ENCODE results near the gene AAGAB.

AAGAB gene

DNA sequence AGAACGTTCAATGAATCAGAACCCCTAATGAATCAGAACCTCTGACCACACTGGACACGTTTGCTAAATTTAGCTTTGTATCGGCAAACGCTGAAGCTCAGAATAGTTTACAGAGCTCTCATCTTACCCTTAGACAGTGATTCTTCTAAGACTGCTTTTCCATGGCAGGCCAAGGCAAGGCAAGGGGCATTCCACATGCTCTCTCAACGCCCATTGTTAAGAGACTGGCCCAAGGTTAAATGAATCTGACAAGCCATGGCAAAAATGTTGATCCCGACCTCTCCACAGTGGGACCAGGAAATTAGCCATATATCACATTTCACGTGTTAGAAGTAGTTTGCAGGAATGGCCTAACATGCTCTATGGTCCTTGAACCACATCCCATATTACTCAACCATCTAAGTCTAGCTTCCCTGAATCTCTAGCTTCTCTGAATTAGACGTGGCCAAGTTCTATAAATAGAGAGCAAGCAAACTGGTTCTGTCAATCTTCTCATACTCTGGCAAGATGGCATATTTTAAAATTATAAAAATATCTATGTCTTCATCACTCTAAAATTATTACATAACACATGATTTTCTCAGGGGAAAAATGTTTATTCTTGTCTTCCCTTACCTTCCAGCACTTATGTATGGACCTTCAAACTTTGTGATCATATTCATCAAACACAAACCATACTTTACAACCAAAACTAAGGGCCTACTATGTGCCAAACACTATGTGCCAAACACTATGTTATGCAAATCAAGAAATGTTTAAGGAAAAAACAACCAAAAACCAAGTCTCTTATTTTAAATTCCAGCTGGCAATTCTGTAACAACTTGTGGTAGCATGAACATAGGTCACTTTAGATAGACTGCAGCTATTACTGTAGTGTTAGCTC, 54.3 kb downstream of the AAGAB start:
- Histone ChIP-seq H3K27me3 (ENCODE audit: insufficient read depth, low read depth, severe bottlenecking) (no peaks in the 10 kb centered on the region), H3K27ac (no peak overlapping the region), H3K4me3 (ENCODE audit: low read depth, low read length) (no peak overlapping the region), H3K36me3 (peaks cover 14% of the 10 kb centered on the region), H3K9me3 (ENCODE audit: severe bottlenecking) (no peaks in the 10 kb centered on the region)
- DNase-seq, result no peak
- TF ChIP-seq, protein P1, sequence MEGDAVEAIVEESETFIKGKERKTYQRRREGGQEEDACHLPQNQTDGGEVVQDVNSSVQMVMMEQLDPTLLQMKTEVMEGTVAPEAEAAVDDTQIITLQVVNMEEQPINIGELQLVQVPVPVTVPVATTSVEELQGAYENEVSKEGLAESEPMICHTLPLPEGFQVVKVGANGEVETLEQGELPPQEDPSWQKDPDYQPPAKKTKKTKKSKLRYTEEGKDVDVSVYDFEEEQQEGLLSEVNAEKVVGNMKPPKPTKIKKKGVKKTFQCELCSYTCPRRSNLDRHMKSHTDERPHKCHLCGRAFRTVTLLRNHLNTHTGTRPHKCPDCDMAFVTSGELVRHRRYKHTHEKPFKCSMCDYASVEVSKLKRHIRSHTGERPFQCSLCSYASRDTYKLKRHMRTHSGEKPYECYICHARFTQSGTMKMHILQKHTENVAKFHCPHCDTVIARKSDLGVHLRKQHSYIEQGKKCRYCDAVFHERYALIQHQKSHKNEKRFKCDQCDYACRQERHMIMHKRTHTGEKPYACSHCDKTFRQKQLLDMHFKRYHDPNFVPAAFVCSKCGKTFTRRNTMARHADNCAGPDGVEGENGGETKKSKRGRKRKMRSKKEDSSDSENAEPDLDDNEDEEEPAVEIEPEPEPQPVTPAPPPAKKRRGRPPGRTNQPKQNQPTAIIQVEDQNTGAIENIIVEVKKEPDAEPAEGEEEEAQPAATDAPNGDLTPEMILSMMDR (IDR thresholded peaks at IDR 0.05; ENCODE audit: low read depth, low read length), result no peak

DNA sequence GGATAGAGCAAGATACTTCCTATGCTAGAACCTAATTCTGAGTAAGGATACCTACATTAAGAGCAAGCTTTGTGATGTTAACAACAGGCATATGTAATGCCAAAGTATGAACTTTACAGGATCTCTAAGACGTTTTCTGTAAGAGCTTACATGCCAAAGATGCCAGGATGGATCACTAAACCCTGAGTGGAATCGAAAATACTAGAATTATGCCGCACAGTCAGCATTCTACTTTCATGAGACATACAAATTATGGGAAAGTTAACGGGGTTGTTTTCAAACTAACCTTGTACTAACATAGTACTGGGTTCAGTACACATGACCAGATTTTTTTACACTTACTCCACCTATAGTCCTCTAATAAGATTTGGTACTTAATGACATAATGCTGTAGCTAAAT, 55.1 kb downstream of the AAGAB start:
- peaks cover 9% of the 10 kb centered on the region for H3K36me3 ChIP-seq

GRCh38 chr15:67198157-67198754, 56.2 kb downstream of the AAGAB start:
- DNase-seq, result no peak
- TF ChIP-seq, protein P1 (IDR thresholded peaks at IDR 0.05; ENCODE audit: low read depth, low read length), result no peak
- H3K9me3 ChIP-seq (ENCODE audit: severe bottlenecking), result no peaks in the 10 kb centered on the region
- no peak overlapping the region for H3K4me3 ChIP-seq (ENCODE audit: low read depth, low read length)
- H3K36me3 ChIP-seq, result peaks cover 9% of the 10 kb centered on the region
- no peaks in the 10 kb centered on the region for H3K27me3 ChIP-seq (ENCODE audit: insufficient read depth, low read depth, severe bottlenecking)
- H3K27ac ChIP-seq, result no peak overlapping the region

More for the DNA sequence above, 55.1 kb downstream of the AAGAB start:
- H3K9me3 ChIP-seq (ENCODE audit: severe bottlenecking), result no peaks in the 10 kb centered on the region
- TF ChIP-seq, protein P1 (IDR thresholded peaks at IDR 0.05; ENCODE audit: low read depth, low read length), result no peak
- H3K27ac ChIP-seq, result no peak overlapping the region
- H3K4me3 ChIP-seq (ENCODE audit: low read depth, low read length), result no peak overlapping the region
- no peaks in the 10 kb centered on the region for H3K27me3 ChIP-seq (ENCODE audit: insufficient read depth, low read depth, severe bottlenecking)
- no peak for DNase-seq

DNA sequence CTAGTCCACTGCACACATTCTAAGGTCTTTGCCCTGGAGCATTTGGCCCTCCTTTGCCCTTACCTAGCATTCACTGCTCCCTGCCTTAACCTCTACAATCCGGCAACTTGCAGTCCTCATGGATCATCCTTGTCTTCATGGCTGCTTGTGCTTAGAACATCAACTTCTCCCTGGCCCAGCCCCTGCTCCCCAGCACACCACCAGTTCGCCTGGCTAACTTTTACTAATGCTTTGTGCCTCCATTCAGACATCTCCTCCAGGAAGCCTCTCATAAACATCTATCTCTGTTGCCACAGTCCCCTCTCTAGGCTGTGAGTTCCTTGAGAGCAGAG, 57.1 kb downstream of the AAGAB start:
- H3K27me3 ChIP-seq (ENCODE audit: insufficient read depth, low read depth, severe bottlenecking), result no peaks in the 10 kb centered on the region
- H3K36me3 ChIP-seq, result peaks cover 9% of the 10 kb centered on the region
- no peak overlapping the region for H3K4me3 ChIP-seq (ENCODE audit: low read depth, low read length)
- TF ChIP-seq, protein P1 (IDR thresholded peaks at IDR 0.05; ENCODE audit: low read depth, low read length), result no peak
- no peaks in the 10 kb centered on the region for H3K9me3 ChIP-seq (ENCODE audit: severe bottlenecking)
- H3K27ac ChIP-seq, result no peak overlapping the region
- DNase-seq, result no peak

DNA sequence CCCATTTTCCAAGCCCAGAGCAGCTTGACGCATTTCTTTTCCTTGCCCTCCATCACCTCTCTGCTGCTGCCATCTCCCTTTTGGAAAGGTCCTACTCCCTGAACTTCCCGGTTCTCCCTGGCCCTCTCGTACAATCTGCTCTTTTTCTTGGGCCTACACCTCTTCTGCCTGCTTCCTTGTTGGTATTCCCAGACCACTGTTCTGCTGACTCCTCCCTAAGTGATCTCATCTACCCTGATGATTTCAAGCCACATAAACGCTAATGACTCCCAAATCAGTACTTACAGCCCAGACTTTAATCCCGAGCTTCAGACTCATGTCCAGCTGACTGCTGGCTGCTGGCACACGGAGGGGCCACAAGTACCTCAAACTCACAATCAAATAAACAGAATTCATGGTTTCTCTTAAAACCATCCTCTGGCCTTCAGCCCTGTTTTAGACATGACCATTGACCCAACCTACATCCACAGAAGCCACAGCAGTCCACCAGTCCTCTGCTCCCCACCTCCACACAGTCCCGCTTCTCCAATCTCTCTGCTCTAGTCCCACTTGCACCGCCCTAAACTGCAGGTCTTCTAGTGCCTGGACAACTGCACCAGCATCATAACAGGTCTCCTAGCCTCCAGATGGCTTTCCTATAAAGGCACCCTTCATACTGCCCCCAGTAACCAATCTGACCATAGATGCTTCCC, 57.6 kb downstream of the AAGAB start:
- no peaks in the 10 kb centered on the region for H3K27me3 ChIP-seq (ENCODE audit: insufficient read depth, low read depth, severe bottlenecking)
- H3K4me3 ChIP-seq (ENCODE audit: low read depth, low read length), result no peak overlapping the region
- TF ChIP-seq, protein P1 (IDR thresholded peaks at IDR 0.05; ENCODE audit: low read depth, low read length), result no peak
- no peak overlapping the region for H3K27ac ChIP-seq
- peaks cover 9% of the 10 kb centered on the region for H3K36me3 ChIP-seq
- no peaks in the 10 kb centered on the region for H3K9me3 ChIP-seq (ENCODE audit: severe bottlenecking)
- DNase-seq, result no peak
